Kidney (tissue), 14 donors: ENCODE measurements around the gene NIPBL. TPM values are rescaled to one million over a fixed set of nuclear protein-coding genes. Genes with fewer than 3 reads are reported as not detected.

Experiments used
- DNase-seq, 5 donors: peaks; one replicate each; pipeline ENCODE4 v3.0.0-alpha.2; 2013 to 2020
- FAIRE-seq: peaks from 2 replicates; lab custom pipeline; 2012; peaks lifted over from hg19 to GRCh38; lab: Jason Lieb, UNC
- H3K27ac ChIP-seq, 2 donors: one replicate each; pipeline ENCODE4 v1.7.0; 2013; ENCODE audit warnings: low read depth in 2 of 2, low read length in 2 of 2, inconsistent platforms in 1 of 2
- H3K27me3 ChIP-seq: one replicate; pipeline ENCODE4 v1.7.1; 2013; ENCODE audit warnings: low read length, inconsistent platforms; ENCODE audit not compliant: control insufficient read depth, insufficient read depth
- H3K36me3 ChIP-seq, 3 donors: one replicate each; pipeline versions ENCODE4 v1.7.0 to v1.7.1; 2013; ENCODE audit warnings: low read length in 3 of 3, control low read depth in 1 of 3, inconsistent platforms in 1 of 3; ENCODE audit not compliant: insufficient read depth in 3 of 3, control insufficient read depth in 2 of 3
- H3K4me1 ChIP-seq, 3 donors: one replicate each; pipeline versions ENCODE4 v1.7.0 to v1.7.1; 2013; ENCODE audit warnings: low read length in 3 of 3, inconsistent platforms in 1 of 3, low read depth in 1 of 3; ENCODE audit not compliant: control insufficient read depth in 2 of 3, insufficient read depth in 2 of 3
- H3K4me3 ChIP-seq, 3 donors: one replicate each; pipeline versions ENCODE4 v1.7.0 to v1.8.1; 2013; ENCODE audit warnings: low read length in 3 of 3, control low read depth in 1 of 3, inconsistent platforms in 1 of 3
- H3K9ac ChIP-seq, 3 donors: one replicate each; pipeline versions ENCODE4 v1.7.0 to v1.7.1; 2013; ENCODE audit warnings: low read length in 3 of 3, control low read depth in 1 of 3, inconsistent platforms in 1 of 3
- H3K9me3 ChIP-seq, 3 donors: one replicate each; pipeline versions ENCODE4 v1.7.0 to v1.7.1; 2013; ENCODE audit warnings: low read length in 3 of 3, control low read depth in 1 of 3, inconsistent platforms in 1 of 3; ENCODE audit not compliant: control insufficient read depth in 2 of 3, insufficient read depth in 1 of 3
- CTCF ChIP-seq: IDR thresholded peaks from 3 replicates; pipeline ENCODE4 v1.5.1; 2012; ENCODE audit warnings: mild to moderate bottlenecking, moderate library complexity, borderline replicate concordance; ENCODE audit not compliant: insufficient read depth; ENCODE audit errors: extremely low read depth
- intact Hi-C: fragments of 100-400 bp; cut with DNase I; formaldehyde crosslinking; loops from one replicate; pipeline ENCODE4 v1.11.1; 2022
- polyA plus RNA-seq: library from polyadenylated mRNA; stranded (reverse); fragments of 350-450 nt; fragmentation: Illumina TruSeq; extraction: RNeasy Lipid Tissue Mini Kit (QIAGEN cat#74804); gene quantifications from one replicate; pipeline ENCODE4 v1.2.3, GENCODE V29; 2014; ENCODE audit warnings: low read depth, low replicate concordance; ENCODE audit not compliant: insufficient read depth
- total RNA-seq: library from RNA; stranded (reverse); fragmentation: NEBNext Ultra II Directional; extraction: Animal tissue kit (Norgen Biotek cat#: 25700); gene quantifications from one replicate; pipeline ENCODE4 v1.2.1, GENCODE V29; 2021
- donor health status: control.
- donor health status: control.
- donor health status: control.
- donor health status: control.
- donor health status: control.
- donor health status: DM: yes; HTN: yes; CAD: no.
- donor health status: Normal renal cell carcinoma (clear cell type).

Gene NIPBL
- total and polyA plus RNA-seq, 2 donors from 2014 or later, result 12.4 to 65.5 TPM

DNA sequence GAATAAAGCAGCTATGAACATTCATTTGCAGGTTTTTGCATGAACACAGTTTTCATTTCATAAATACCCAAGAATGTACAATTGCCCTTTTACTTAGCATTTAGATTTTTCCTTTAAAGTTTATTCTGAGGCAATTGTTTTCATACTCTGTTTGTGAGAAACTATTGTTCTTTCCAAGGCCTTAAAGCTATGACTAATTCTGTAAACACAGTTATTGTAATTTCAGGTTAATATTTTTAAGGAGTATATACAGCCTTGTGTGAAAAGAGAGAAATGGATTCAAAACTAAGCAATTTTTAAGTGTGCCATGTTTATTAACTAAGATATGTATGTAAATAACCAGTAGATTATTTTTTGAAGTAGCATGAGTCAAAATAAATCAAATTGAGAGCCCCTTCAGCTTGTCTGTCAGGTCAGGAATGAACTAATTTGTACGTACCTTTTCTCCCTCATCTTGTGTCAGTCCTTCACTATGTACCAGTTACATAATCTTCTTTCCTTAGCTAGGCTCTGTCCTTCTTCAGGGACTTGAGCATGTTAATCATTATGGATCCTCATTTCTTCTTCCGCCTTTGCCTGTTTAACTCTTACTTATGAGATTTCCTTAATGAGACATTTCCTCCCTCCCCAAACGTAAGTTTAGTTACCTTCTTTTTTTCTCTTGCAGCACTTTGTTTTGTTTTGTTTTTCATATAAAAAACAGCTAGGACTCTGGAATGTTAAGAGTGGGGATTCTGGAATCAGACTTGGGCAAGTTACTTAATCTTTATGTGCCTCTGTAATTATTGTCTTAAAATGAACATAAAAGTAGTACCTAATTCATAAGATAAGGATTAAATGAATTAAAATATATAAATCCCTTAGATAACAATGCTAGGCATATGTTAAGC lies 63.6 kb downstream of the NIPBL start:
- Histone ChIP-seq H3K27ac (no peak overlapping the region), H3K9ac (no peak overlapping the region), H3K9me3 (no peaks in the 10 kb centered on the region), H3K27me3 (no peaks in the 10 kb centered on the region), H3K4me1 (peaks cover 2 to 13% (median 3%) of the 10 kb centered on the region in 3 donors), H3K4me3 (no peak overlapping the region), H3K36me3 (no peaks in the 10 kb centered on the region)
- no peak for DNase-seq
- intact Hi-C loops, result no loop called here
- peak; percentile 62 for FAIRE-seq
- TF ChIP-seq CTCF, result no peak

GRCh38 chr5:36943584-36943983 lies 67.0 kb downstream of the NIPBL start:
- H3K9me3 ChIP-seq, result no peaks in the 10 kb centered on the region
- intact Hi-C loops, result no loop called here
- DNase-seq (no peak), FAIRE-seq (no peak)
- no peaks in the 10 kb centered on the region for H3K36me3 ChIP-seq
- H3K27me3 ChIP-seq, result no peaks in the 10 kb centered on the region
- peaks cover 2 to 11% (median 3%) of the 10 kb centered on the region in 3 donors for H3K4me1 ChIP-seq
- TF ChIP-seq CTCF, result no peak
- no peak overlapping the region for H3K9ac ChIP-seq
- H3K27ac ChIP-seq, result no peak overlapping the region
- H3K4me3 ChIP-seq, result no peak overlapping the region

- no peaks in the 10 kb centered on the region for H3K27me3 ChIP-seq
- no peaks in the 10 kb centered on the region for H3K9me3 ChIP-seq
- FAIRE-seq (no peak), DNase-seq (no peak)
- H3K9ac ChIP-seq, result no peak overlapping the region
- peaks cover 2 to 12% (median 3%) of the 10 kb centered on the region in 3 donors for H3K4me1 ChIP-seq
- intact Hi-C loops, result no loop called here
- no peak for TF ChIP-seq CTCF
- H3K36me3 ChIP-seq, result no peaks in the 10 kb centered on the region
- H3K4me3 ChIP-seq, result no peak overlapping the region
- no peak overlapping the region for H3K27ac ChIP-seq
Observed at GRCh38 chr5:36944024-36944423, 67.5 kb downstream of the NIPBL start.
